WTC11 (cell line): Measurements from ENCODE around the gene RPIA.

Source experiments
- CREM ChIP-seq: sonication (generic); formaldehyde crosslinking; IDR thresholded peaks from 2 replicates; pipeline ENCODE4 v1.8.1; 2022; ENCODE audit warnings: mild to moderate bottlenecking, missing genetic modification reagents, moderate library complexity
- CTCF ChIP-seq: fragments of 200-600 bp; IDR thresholded peaks from 2 replicates; pipeline ENCODE4 v1.8.0; 2022; ENCODE audit warnings: antibody characterized with exemption
- IRF2 ChIP-seq: sonication (generic); formaldehyde crosslinking; IDR thresholded peaks from 2 replicates; pipeline ENCODE4 v1.8.0; 2022; ENCODE audit warnings: low read depth, missing genetic modification reagents, borderline replicate concordance
- NFE2L1 ChIP-seq: sonication (generic); formaldehyde crosslinking; IDR thresholded peaks from 2 replicates; pipeline ENCODE4 v1.8.1; 2023; ENCODE audit warnings: missing genetic modification reagents
- NFYB ChIP-seq: sonication (generic); formaldehyde crosslinking; conservative IDR thresholded peaks from 2 replicates; pipeline ENCODE4 v1.8.0; 2022; ENCODE audit warnings: low read depth, missing genetic modification reagents
- TF ChIP-seq, protein P1 (sequence below): fragments of 250-450 bp; sonication (Bioruptor Pico); conservative IDR thresholded peaks from 2 replicates; pipeline ENCODE4 v1.9.0; 2021; ENCODE audit warnings: mild to moderate bottlenecking
- TF ChIP-seq, protein P2 (sequence below): sonication (generic); formaldehyde crosslinking; IDR thresholded peaks from 2 replicates; pipeline ENCODE4 v1.8.1; 2023; ENCODE audit warnings: mild to moderate bottlenecking, missing genetic modification reagents, moderate library complexity

- no peak for TF ChIP-seq CTCF
- TF ChIP-seq IRF2, result no peak
- no peak for TF ChIP-seq NFYB
- TF ChIP-seq NFE2L1 (CRISPR knock-in tag), result no peak
- TF ChIP-seq, protein P1, sequence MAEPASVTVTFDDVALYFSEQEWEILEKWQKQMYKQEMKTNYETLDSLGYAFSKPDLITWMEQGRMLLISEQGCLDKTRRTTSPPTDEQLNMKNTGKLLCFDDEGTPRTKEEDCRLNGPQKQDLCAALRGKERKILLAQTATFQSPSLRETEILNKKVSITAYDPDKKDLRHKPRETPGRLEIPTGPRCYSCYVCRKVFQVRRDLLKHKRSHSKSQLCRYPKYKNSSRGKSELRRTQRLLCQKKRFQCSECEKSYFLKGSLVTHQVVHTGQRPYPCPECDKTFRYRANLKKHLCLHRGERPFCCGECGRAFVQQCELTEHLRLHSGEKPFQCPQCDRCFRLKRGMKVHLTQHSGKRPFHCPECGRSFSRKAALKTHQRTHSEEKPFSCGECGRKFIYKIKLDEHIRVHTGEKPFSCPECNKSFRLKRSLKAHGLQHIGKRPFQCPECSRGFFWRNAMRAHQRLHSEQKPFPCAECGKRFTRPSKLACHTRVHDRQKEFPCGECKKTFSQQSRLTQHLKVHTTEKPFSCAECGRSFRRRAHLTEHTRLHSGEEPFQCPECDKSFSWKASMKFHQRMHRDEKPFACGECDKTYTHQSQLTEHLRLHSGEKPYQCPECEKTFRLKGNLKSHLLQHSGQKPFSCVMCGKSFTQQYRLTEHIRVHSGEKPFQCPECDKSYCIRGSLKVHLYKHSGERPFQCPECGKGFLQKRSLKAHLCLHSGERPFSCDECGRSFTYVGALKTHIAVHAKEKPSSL, result no peak
- no peak for TF ChIP-seq CREM (CRISPR knock-in tag)
- TF ChIP-seq, protein P2, sequence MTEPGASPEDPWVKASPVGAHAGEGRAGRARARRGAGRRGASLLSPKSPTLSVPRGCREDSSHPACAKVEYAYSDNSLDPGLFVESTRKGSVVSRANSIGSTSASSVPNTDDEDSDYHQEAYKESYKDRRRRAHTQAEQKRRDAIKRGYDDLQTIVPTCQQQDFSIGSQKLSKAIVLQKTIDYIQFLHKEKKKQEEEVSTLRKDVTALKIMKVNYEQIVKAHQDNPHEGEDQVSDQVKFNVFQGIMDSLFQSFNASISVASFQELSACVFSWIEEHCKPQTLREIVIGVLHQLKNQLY (CRISPR knock-in tag), result no peak
Measured at GRCh38 chr2:88737385-88737784, 45.9 kb downstream of the RPIA start.
